GM06990 (cell line): ENCODE results near the gene CCDC106.

ENCODE experiments used
- DNase-seq: peaks from one replicate; pipeline ENCODE4 v3.0.0-alpha.2; 2011; ENCODE audit not compliant: insufficient read length; ENCODE audit errors: extremely low read depth
- H3K27me3 ChIP-seq: replicated peaks from 2 replicates; pipeline ENCODE4 v1.6.0; 2011; ENCODE audit warnings: low read length; ENCODE audit not compliant: control insufficient read depth, insufficient read depth
- H3K36me3 ChIP-seq: 2 replicates; pipeline ENCODE4 v1.5.1; 2011; ENCODE audit warnings: low read length; ENCODE audit not compliant: control insufficient read depth, insufficient read depth
- H3K4me3 ChIP-seq: replicated peaks from 2 replicates; pipeline ENCODE4 v1.5.1; 2011; ENCODE audit warnings: low read depth, mild to moderate bottlenecking, control low read depth, low read length
- CTCF ChIP-seq: IDR thresholded peaks from 2 replicates; pipeline ENCODE4 v1.5.1; 2011; ENCODE audit warnings: low read length, control low read depth, mild to moderate bottlenecking, inconsistent platforms; ENCODE audit not compliant: insufficient read depth, poor library complexity, severe bottlenecking

CCDC106 gene

GRCh38 chr19:55616395-55616875, 31.6 kb upstream of the CCDC106 start:
- no peak for TF ChIP-seq CTCF
- no peak for DNase-seq
- H3K36me3 ChIP-seq, result peaks cover 21% of the 10 kb centered on the region
- H3K27me3 ChIP-seq, result no peaks in the 10 kb centered on the region
- no peak overlapping the region for H3K4me3 ChIP-seq

GRCh38 chr19:55617426-55617825, 30.6 kb upstream of the CCDC106 start:
- no peak for TF ChIP-seq CTCF
- Histone ChIP-seq H3K36me3 (peaks cover 21% of the 10 kb centered on the region), H3K27me3 (no peaks in the 10 kb centered on the region), H3K4me3 (no peak overlapping the region)
- DNase-seq, result no peak

GRCh38 chr19:55618426-55618825, 29.6 kb upstream of the CCDC106 start:
- DNase-seq, result no peak
- Histone ChIP-seq H3K27me3 (no peaks in the 10 kb centered on the region), H3K4me3 (no peak overlapping the region), H3K36me3 (peaks cover 21% of the 10 kb centered on the region)
- no peak for TF ChIP-seq CTCF

GRCh38 chr19:55619286-55619685, 28.7 kb upstream of the CCDC106 start:
- H3K4me3 ChIP-seq, result no peak overlapping the region
- H3K27me3 ChIP-seq, result no peaks in the 10 kb centered on the region
- H3K36me3 ChIP-seq, result peaks cover 21% of the 10 kb centered on the region
- DNase-seq, result no peak
- TF ChIP-seq CTCF, result no peak

GRCh38 chr19:55620410-55621204, 27.4 kb upstream of the CCDC106 start:
- no peak for DNase-seq
- H3K27me3 ChIP-seq, result no peaks in the 10 kb centered on the region
- no peak for TF ChIP-seq CTCF

More at GRCh38 chr19:55620410-55621204, 27.4 kb upstream of the CCDC106 start:
- Histone ChIP-seq H3K36me3 (peaks cover 14% of the 10 kb centered on the region), H3K4me3 (no peak overlapping the region)
